ENCODE data around the gene HFM1. TPM values are rescaled to one million over a fixed set of nuclear protein-coding genes. Genes with fewer than 3 reads are reported as not detected.

Gene HFM1
- polyA plus RNA-seq, 1 of the 3 experiments (the other 2 are of a cell fraction): 0.10 TPM

GRCh38 chr1:91345395-91346005, 59.1 kb downstream of the HFM1 start:
- Histone ChIP-seq H3K4me1 (ENCODE audit: control insufficient read depth in 1 of 2, insufficient read depth in 2 of 2, low read depth in 1 of 2, low read length in 1 of 2) (no peaks in the 10 kb centered on the region), H2AFZ (ENCODE audit: low read depth) (no peak overlapping the region), H3K27ac (ENCODE audit: low read depth in 2 of 2, low read length in 1 of 2) (no peak overlapping the region), H3K9me2 (no peaks in the 10 kb centered on the region), H3K36me3 (replicated peaks in 1 of 2; ENCODE audit: control insufficient read depth in 1 of 2, insufficient read depth in 2 of 2, low read length in 1 of 2) (no peaks in the 10 kb centered on the region), H4K20me1 (ENCODE audit: insufficient read depth) (no peaks in the 10 kb centered on the region), H3K9ac (no peak overlapping the region), H3K4me2 (no peak overlapping the region), H3K27me3 (ENCODE audit: insufficient read depth) (no peaks in the 10 kb centered on the region), H3K79me2 (ENCODE audit: insufficient read depth) (no peaks in the 10 kb centered on the region), H3F3A (replicated peaks; ENCODE audit: insufficient read depth) (no peaks in the 10 kb centered on the region), H3K4me3 (ENCODE audit: low read depth in 2 of 2, low read length in 1 of 2) (no peak overlapping the region), H3K9me3 (no peaks in the 10 kb centered on the region)
- DNase-seq: no peak
- ChIA-PET CTCF (no interaction called here), POLR2A (no interaction called here)
- 40% methylated on average over 4 of the region's 4 CpGs for WGBS (ENCODE audit: low lambda C conversion rate)
- TF ChIP-seq MEF2A (IDR thresholded peaks at IDR 0.05; ENCODE audit: borderline replicate concordance, low read depth): no peak
- TF ChIP-seq RXRA (IDR thresholded peaks at IDR 0.05; ENCODE audit: borderline replicate concordance, low read depth): no peak
- TF ChIP-seq ZBTB33 (IDR thresholded peaks at IDR 0.05; ENCODE audit: borderline replicate concordance, low read depth): no peak
- no peak for TF ChIP-seq MXI1 (IDR thresholded peaks at IDR 0.05; ENCODE audit: low read depth, low read length)
- TF ChIP-seq FOXM1 (IDR thresholded peaks at IDR 0.05; ENCODE audit: low read depth): no peak
- no peak for TF ChIP-seq NRF1 (IDR thresholded peaks at IDR 0.05; ENCODE audit: low read depth, low read length)
- no peak for TF ChIP-seq RFX5 (IDR thresholded peaks at IDR 0.05; ENCODE audit: low read length)
- no peak for TF ChIP-seq POLR2AphosphoS5 (IDR thresholded peaks at IDR 0.05; ENCODE audit: low read depth, low read length)
- no peak for TF ChIP-seq PBX3 (IDR thresholded peaks at IDR 0.05)
- no peak for TF ChIP-seq FOSL2 (IDR thresholded peaks at IDR 0.05; ENCODE audit: borderline replicate concordance, low read depth)
- no peak for TF ChIP-seq GATA2 (CRISPR knock-in tag; IDR thresholded peaks at IDR 0.05)
- TF ChIP-seq CTCF (IDR thresholded peaks at IDR 0.05): no peak
- no peak for TF ChIP-seq TEAD4 (IDR thresholded peaks at IDR 0.05; ENCODE audit: borderline replicate concordance, insufficient read depth)
- no peak for TF ChIP-seq RCOR1 (IDR thresholded peaks at IDR 0.05; ENCODE audit: low read length)
- TF ChIP-seq TAF1 (IDR thresholded peaks at IDR 0.05; ENCODE audit: borderline replicate concordance, low read depth, low read length): no peak
- no peak for TF ChIP-seq FOXJ3 (CRISPR knock-in tag; IDR thresholded peaks at IDR 0.05)
- no peak for TF ChIP-seq USF2 (IDR thresholded peaks at IDR 0.05; ENCODE audit: borderline replicate concordance, low read depth, low read length)
- TF ChIP-seq GABPA (IDR thresholded peaks at IDR 0.05; ENCODE audit: low read depth): no peak
